GM18868 (cell line): ENCODE data around the gene UQCRC2.
"Not testable (repeated sequence)": the region's sequence is repeated elsewhere in the genome, so short reads cannot be mapped to it uniquely, and the experiment has no call there.

Experiments used
- ATAC-seq: cut with Tn5 transposase; IDR thresholded peaks from one replicate; pipeline ENCODE4 v1.9.1; 2021; ENCODE audit warnings: mild to moderate bottlenecking, moderate library complexity; ENCODE audit not compliant: unreplicated experiment

Gene UQCRC2

GRCh38 chr16:21952793-21953540 is at the start of gene UQCRC2:
TSS of gene UQCRC2 (plus strand) at chr16:21953361. CDS start at chr16:21953424, 63 bp downstream.
- ATAC-seq, result peak; percentile 85

- not testable (repeated sequence) for ATAC-seq
These were observed 20.5 kb upstream of the UQCRC2 start for GRCh38 chr16:21932650-21933049.

- ATAC-seq, result not testable (repeated sequence)
These were observed 19.8 kb upstream of the UQCRC2 start for GRCh38 chr16:21933316-21933715.

- not testable (repeated sequence) for ATAC-seq
These were observed 19.4 kb upstream of the UQCRC2 start for GRCh38 chr16:21933790-21934189.

GRCh38 chr16:21936216-21936615 is 16.9 kb upstream of the UQCRC2 start:
- ATAC-seq, result not testable (repeated sequence)

GRCh38 chr16:21937336-21937829 is 15.8 kb upstream of the UQCRC2 start:
- ATAC-seq, result no peak

GRCh38 chr16:21940570-21940969 is 12.6 kb upstream of the UQCRC2 start:
- ATAC-seq, result no peak

- no peak for ATAC-seq
These were observed 9.6 kb upstream of the UQCRC2 start for GRCh38 chr16:21943571-21943970.

GRCh38 chr16:21946889-21947635 is 6.1 kb upstream of the UQCRC2 start:
- ATAC-seq, result no peak

GRCh38 chr16:21949713-21950260 is 3.4 kb upstream of the UQCRC2 start:
- no peak for ATAC-seq

- ATAC-seq, result no peak
These were observed 2.2 kb upstream of the UQCRC2 start for GRCh38 chr16:21950782-21951521.

GRCh38 chr16:21952040-21952792 is 945 bp upstream of the UQCRC2 start:
- peak; percentile 41 for ATAC-seq

- peak; percentile 11 for ATAC-seq
These were observed 361 bp downstream of the UQCRC2 start for GRCh38 chr16:21953541-21953902.

GRCh38 chr16:21957714-21958346 is 4.7 kb downstream of the UQCRC2 start:
- no peak for ATAC-seq

- ATAC-seq, result no peak
These were observed 5.9 kb downstream of the UQCRC2 start for GRCh38 chr16:21959050-21959449.

GRCh38 chr16:21962475-21962874 is 9.3 kb downstream of the UQCRC2 start:
- no peak for ATAC-seq

- no peak for ATAC-seq
These were observed 10.7 kb downstream of the UQCRC2 start for GRCh38 chr16:21963887-21964286.

GRCh38 chr16:21964353-21964752 is 11.2 kb downstream of the UQCRC2 start:
- no peak for ATAC-seq

GRCh38 chr16:21971856-21972255 is 18.7 kb downstream of the UQCRC2 start:
- no peak for ATAC-seq

- ATAC-seq, result no peak
These were observed 20.8 kb downstream of the UQCRC2 start for GRCh38 chr16:21973945-21974344.
